Gastrocnemius medialis (tissue), 4 donors: Measurements from ENCODE around the gene PKNOX2. TPM values are rescaled to one million over a fixed set of nuclear protein-coding genes. Genes with fewer than 3 reads are reported as not detected.

ENCODE experiments used
- ATAC-seq, 2 donors: fragments of 150-250 bp; one replicate each; pipeline ENCODE4 v1.9.1; 2016
- DNase-seq, 2 donors: peaks; one replicate each; pipeline ENCODE4 v3.0.0-alpha.2; 2019
- H3K27ac ChIP-seq, 4 donors: fragments of 200-600 bp; sonication (generic); 1 replicate in 1 of 4; 2 replicates in 3 of 4; pipeline ENCODE4 v1.5.1; 2016 to 2018; ENCODE audit warnings: mild to moderate bottlenecking in 2 of 4, moderate library complexity in 1 of 4
- H3K27me3 ChIP-seq, 3 donors: fragments of 200-600 bp; sonication (generic) in 2 of 3; 1 replicate in 1 of 3; 2 replicates in 2 of 3; pipeline versions ENCODE4 v1.5.1 to v1.6.0; 2016 to 2019; ENCODE audit warnings: mild to moderate bottlenecking in 1 of 3, moderate library complexity in 1 of 3
- H3K36me3 ChIP-seq, 2 donors: fragments of 200-600 bp; sonication (generic) in 1 of 2; one replicate each; pipeline ENCODE4 v1.5.1; 2017 to 2018
- H3K4me1 ChIP-seq, 2 donors: fragments of 200-600 bp; sonication (generic) in 1 of 2; one replicate each; pipeline ENCODE4 v1.5.1; 2016 to 2017; ENCODE audit warnings: mild to moderate bottlenecking in 2 of 2
- H3K4me3 ChIP-seq, 4 donors: fragments of 200-600 bp; sonication (generic) in 3 of 4; 1 replicate in 1 of 4; 2 replicates in 3 of 4; pipeline ENCODE4 v1.5.1; 2016 to 2019; ENCODE audit warnings: mild to moderate bottlenecking in 2 of 4
- H3K9me3 ChIP-seq, 3 donors: fragments of 200-600 bp; sonication (generic) in 2 of 3; 1 replicate in 1 of 3; 2 replicates in 2 of 3; pipeline ENCODE4 v1.5.1; 2016 to 2019
- CTCF ChIP-seq, 5 experiments: fragments of 450-650 bp in 3 of 5; fragments of 200-600 bp in 2 of 5; sonication (generic) in 2 of 5; IDR thresholded peaks in 4 of 5; conservative IDR thresholded peaks in 1 of 5; 1 replicate in 4 of 5; 2 replicates in 1 of 5; pipeline ENCODE4 v1.5.1; 2016 to 2019; ENCODE audit warnings: antibody characterized with exemption in 5 of 5, mild to moderate bottlenecking in 3 of 5, moderate library complexity in 3 of 5
- POLR2A ChIP-seq, 2 donors: fragments of 450-650 bp; IDR thresholded peaks; one replicate each; pipeline ENCODE4 v1.6.1; 2017; ENCODE audit warnings: antibody characterized with exemption in 2 of 2, mild to moderate bottlenecking in 2 of 2, moderate library complexity in 2 of 2
- in situ Hi-C, 4 donors: fragments of 200-750 bp; cut with MboI; loops; one replicate each; pipeline versions ENCODE4 v1.15.0 to v1.8.0; 2017; ENCODE audit warnings: low sequenced_read_pairs in 4 of 4
- intact Hi-C: fragments of 100-400 bp; cut with DNase I; formaldehyde crosslinking; loops from one replicate; pipeline ENCODE4 v1.15.1; 2023; ENCODE audit warnings: low total_unique reads
- total RNA-seq, 4 donors: library from RNA; depleted of rRNA; stranded (reverse); fragments of >200 nt; gene quantifications; one replicate each; pipeline versions ENCODE4 v1.1.0 to v1.2.3, GENCODE V29; 2016

PKNOX2 gene
- total RNA-seq, 4 donors from 2014 or later, result 3.7 to 11.7 (median 6.0) TPM

GRCh38 chr11:125313271-125314219, 149.0 kb downstream of the PKNOX2 start:
- intact Hi-C loops (no loop called here), in situ Hi-C loops (no loop called here)
- Histone ChIP-seq H3K27ac (no peak overlapping the region), H3K36me3 (no peaks in the 10 kb centered on the region), H3K9me3 (no peaks in the 10 kb centered on the region), H3K4me3 (no peak overlapping the region), H3K4me1 (peaks cover 0 to 4% of the 10 kb centered on the region in 2 donors), H3K27me3 (no peaks in the 10 kb centered on the region)
- TF ChIP-seq POLR2A (IDR thresholded peaks at IDR 0.05), result no peak
- TF ChIP-seq CTCF (IDR thresholded peaks at IDR 0.05 in 4 of 5, conservative IDR thresholded peaks at IDR 0.05 in 1 of 5), result no peak
- DNase-seq (no peak), ATAC-seq (no peak)

- Histone ChIP-seq H3K9me3 (no peaks in the 10 kb centered on the region), H3K4me3 (no peak overlapping the region), H3K36me3 (no peaks in the 10 kb centered on the region), H3K27me3 (no peaks in the 10 kb centered on the region), H3K27ac (no peak overlapping the region), H3K4me1 (peaks cover 0 to 4% of the 10 kb centered on the region in 2 donors)
- DNase-seq (no peak), ATAC-seq (no peak)
- in situ Hi-C loops (no loop called here), intact Hi-C loops (no loop called here)
- TF ChIP-seq POLR2A (IDR thresholded peaks at IDR 0.05) (no peak), CTCF (IDR thresholded peaks at IDR 0.05 in 4 of 5, conservative IDR thresholded peaks at IDR 0.05 in 1 of 5) (no peak)
These were observed 149.9 kb downstream of the PKNOX2 start for GRCh38 chr11:125314276-125315078.

GRCh38 chr11:125315079-125315740, 150.7 kb downstream of the PKNOX2 start:
- H3K27me3 ChIP-seq, result no peaks in the 10 kb centered on the region
- no peak for DNase-seq
- no peak for ATAC-seq
- no peaks in the 10 kb centered on the region for H3K9me3 ChIP-seq
- no peak overlapping the region for H3K27ac ChIP-seq
- in situ Hi-C loops (no loop called here), intact Hi-C loops (no loop called here)
- H3K4me3 ChIP-seq, result no peak overlapping the region
- TF ChIP-seq POLR2A (IDR thresholded peaks at IDR 0.05) (no peak), CTCF (IDR thresholded peaks at IDR 0.05 in 4 of 5, conservative IDR thresholded peaks at IDR 0.05 in 1 of 5) (no peak)
- peaks cover 0 to 4% of the 10 kb centered on the region in 2 donors for H3K4me1 ChIP-seq
- H3K36me3 ChIP-seq, result no peaks in the 10 kb centered on the region

GRCh38 chr11:125317416-125317815, 152.9 kb downstream of the PKNOX2 start:
- Histone ChIP-seq H3K27me3 (no peaks in the 10 kb centered on the region), H3K4me1 (peaks cover 0 to 4% of the 10 kb centered on the region in 2 donors), H3K36me3 (no peaks in the 10 kb centered on the region), H3K27ac (no peak overlapping the region), H3K4me3 (no peak overlapping the region), H3K9me3 (no peaks in the 10 kb centered on the region)
- in situ Hi-C loops (no loop called here), intact Hi-C loops (no loop called here)
- no peak for ATAC-seq
- DNase-seq, result no peak
- TF ChIP-seq CTCF (IDR thresholded peaks at IDR 0.05 in 4 of 5, conservative IDR thresholded peaks at IDR 0.05 in 1 of 5), result no peak
- TF ChIP-seq POLR2A (IDR thresholded peaks at IDR 0.05), result no peak
